Measurements from ENCODE around the gene POU2F3.

The POU2F3 gene

DNA sequence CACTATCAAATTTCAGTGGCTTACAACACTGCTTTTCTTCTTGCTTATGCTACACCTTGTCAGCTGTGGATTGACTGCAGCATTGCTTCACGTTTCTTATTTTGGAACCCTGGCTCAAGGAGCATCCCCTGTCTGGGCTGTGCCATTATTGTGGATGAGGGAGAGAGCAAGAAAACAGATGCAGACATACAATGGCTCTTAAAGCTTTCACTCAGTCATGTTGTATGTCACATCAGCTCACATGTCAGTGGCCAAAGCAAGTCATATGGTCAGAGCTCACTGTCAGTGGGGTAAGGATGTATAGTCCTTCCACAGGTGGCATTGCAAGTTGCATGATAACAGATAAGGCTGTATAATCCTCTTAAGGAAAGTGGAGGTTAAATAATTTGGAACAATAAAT is 106.3 kb downstream of the POU2F3 start:
- no peak for ATAC-seq

DNA sequence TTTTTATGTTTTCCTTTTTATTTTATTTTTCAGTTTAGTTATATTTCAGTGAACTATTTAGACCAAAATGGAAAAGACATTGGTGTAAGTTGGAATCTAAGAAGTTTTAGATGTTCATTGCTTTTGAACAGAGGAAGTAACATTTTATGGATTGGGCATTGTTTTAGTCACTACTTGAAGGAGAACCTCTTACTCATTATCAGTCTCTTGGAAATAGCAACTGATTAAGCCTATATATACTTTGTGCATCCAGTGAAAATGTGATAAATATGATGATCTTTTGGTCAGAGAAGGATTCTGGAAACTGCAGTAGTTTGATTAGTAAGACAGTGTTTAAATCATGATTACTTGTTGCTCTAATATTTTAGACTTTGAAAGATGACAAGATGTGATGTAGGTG is 110.7 kb downstream of the POU2F3 start:
- ATAC-seq: no peak

DNA sequence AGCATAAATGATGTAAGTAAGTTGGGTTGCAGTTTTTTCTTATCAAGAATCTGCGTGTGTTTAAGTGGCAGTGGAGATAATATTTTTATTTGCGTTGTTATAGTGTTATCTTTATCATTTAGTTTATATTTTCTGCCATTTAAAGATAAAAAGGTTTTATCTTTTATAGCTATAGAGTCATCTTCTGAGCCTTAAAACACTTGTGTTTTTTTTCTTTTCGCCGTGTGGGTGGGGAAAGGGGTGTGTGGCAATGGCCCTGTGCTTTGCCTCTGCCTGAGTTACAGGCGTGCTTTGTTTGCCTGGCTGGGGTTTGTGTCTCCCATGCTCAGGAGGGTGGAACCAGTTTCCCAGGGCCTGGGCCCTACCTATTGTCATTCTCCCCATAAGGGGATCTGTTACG is 112.5 kb downstream of the POU2F3 start:
- ATAC-seq: no peak

DNA sequence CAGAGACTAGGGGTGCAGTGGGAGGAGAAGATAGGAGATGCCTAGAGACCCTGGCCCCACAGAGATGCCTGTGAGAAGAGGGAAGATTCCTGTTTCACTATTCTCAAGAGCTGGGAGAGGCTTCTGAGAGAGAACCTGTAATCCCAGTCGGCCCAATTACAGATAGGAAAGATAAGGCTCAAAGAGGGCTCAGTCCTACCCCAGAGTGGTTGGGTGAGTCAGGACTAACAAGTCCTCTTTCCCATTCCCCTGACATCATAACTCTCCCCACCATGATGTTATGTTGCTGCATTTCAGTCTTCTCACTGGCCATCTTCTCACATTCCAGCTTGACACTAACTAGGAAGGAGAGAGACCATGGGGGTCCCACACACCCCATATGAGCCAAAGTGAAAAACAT is 114.1 kb downstream of the POU2F3 start:
- no peak for ATAC-seq

DNA sequence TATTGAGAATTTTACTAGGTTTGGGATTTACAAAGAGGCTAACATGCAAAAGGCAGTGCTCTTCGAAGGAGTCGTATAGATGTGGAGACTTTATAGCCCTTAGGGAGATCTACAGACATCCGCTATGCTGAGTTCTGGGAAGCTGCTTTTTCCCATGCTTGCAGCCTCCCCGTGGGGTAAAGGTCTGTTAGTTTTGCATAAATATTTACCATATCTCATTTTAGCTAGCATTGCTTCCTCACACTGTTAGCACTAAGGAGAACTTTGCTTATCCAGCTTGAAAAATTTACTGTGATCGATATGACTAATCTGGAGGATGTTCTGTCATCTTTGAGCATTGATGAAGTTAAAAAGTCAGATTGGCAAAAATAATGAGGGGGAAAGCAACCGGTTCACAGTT is 114.8 kb downstream of the POU2F3 start:
- ATAC-seq: no peak

DNA sequence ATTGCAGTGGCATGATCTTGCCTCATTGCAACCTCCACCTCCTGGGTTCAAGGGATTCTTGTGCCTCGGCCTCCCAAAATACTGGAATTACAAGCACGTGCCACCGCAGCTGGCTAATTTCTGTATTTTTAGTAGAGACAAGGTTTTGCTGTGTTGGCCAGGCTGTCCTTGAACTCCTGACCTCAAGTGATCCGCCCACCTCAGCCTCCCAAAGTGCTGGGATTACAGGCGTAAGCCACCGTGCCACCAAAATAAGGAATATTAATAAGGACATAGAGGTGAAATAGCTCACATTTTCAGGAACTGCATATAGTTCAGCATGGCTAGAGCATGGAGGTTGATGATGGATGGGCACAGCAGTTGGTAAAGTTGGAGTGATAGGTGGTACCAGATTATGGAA is 117.7 kb downstream of the POU2F3 start:
- ATAC-seq: no peak

DNA sequence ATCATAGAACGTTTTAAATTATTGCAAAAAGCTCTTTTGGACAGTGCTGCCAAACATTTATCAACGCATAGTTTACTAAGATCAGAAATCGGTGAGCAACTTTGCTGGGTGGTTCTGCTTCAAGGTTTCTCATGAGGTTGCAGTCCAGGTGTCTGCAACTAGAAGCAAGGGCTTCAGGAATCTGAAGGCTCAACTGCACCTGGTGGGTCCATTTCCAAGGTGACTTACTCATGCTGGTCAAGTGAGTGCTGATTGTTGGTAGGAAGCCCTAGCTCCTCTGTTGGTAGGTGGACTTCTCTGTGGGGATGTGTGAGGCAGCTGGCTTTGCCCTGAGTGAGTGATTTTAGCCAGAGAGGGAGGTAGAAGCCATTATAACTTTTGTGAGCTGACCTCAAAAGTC is 118.8 kb downstream of the POU2F3 start:
- no peak for ATAC-seq

DNA sequence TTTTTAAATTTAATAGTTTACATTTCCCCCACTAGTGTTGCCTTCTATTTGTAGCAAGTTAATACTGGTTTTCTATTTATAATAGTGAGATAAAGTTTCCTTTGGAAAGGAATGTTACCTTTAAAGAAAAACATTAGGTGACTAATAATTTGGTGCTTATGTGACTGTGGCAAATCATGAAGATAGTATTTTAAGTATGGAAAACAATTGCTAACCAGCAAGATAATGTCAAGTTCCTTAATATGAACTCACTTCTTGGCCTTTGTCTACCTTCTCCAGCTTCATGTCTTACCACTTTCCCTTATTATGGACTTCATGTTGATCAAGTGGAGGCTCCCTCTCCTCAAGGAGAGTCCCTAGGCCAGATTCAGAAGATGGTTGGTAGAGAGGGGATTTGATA is 123.5 kb downstream of the POU2F3 start:
- ATAC-seq: no peak

DNA sequence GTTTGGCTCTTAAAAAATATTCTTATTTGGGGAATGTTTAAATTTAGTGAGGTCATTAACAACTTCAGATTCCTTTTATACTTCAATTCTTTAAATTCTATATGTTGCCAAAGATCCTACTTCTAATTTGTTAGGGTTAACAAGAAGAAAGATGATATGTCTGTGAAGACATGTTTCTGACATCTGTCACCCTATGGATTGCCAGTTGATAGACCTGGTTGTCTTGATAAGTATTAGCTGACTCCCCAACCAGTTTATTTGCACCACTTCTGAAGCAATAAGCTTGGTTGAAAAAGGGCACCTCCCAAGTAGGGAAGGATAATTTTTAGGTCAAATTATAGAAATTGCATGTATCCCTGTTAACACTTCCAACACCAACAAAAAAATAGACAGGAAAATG is 125.6 kb downstream of the POU2F3 start:
- no peak for ATAC-seq
